Lower leg skin (tissue), 3 donors: ENCODE data around the gene LMF1.

ENCODE experiments used
- CTCF ChIP-seq, 3 donors: fragments of 450-650 bp; IDR thresholded peaks; one replicate each; pipeline ENCODE4 v1.5.1; 2016; ENCODE audit warnings: antibody characterized with exemption in 3 of 3, mild to moderate bottlenecking in 3 of 3, moderate library complexity in 2 of 3
- POLR2A ChIP-seq, 2 donors: fragments of 450-650 bp; IDR thresholded peaks; one replicate each; pipeline ENCODE4 v1.6.1; 2016 to 2017; ENCODE audit warnings: antibody characterized with exemption in 2 of 2, mild to moderate bottlenecking in 1 of 2, moderate library complexity in 1 of 2

GRCh38 chr16:962901-963814 is 7.6 kb downstream of the LMF1 start:
- TF ChIP-seq CTCF (IDR thresholded peaks at IDR 0.05), result no peak
- TF ChIP-seq POLR2A (IDR thresholded peaks at IDR 0.05), result no peak
